Measurements from ENCODE around the gene SPG11.

SPG11 gene

DNA sequence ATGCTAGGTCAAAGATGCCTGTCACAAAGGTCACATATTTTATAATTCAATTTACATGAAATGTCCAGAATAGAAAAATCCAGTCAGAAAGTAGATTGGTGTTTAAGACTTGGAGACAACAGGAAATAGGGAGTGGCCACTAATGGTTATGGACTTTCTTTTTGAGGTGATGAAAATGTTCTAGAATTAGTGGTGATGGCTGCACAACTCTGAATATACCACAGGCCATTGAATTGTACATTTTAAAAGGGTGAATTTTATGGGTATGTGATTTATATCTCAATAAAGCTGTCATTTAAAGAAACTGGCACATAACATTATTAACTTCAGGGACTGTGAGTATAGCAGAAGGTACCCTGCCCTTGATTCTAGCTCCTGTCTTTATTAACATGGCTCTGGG, 15.8 kb downstream of the SPG11 start:
- Histone ChIP-seq H3F3A (ENCODE audit: insufficient read depth) (no peaks in the 10 kb centered on the region; the same call in 1 of the 2 replicates), H3K27ac (ENCODE audit: low read depth, low read length) (no peak overlapping the region), H3K27me3 (ENCODE audit: low read length) (no peaks in the 10 kb centered on the region), H3K79me2 (ENCODE audit: insufficient read depth, low read length) (peaks cover 4% of the 10 kb centered on the region; the same call in 1 of the 2 replicates), H4K20me1 (ENCODE audit: low read depth, low read length) (no peaks in the 10 kb centered on the region), H2AFZ (ENCODE audit: low read depth, low read length, severe bottlenecking) (no peak overlapping the region), H3K9me3 (ENCODE audit: insufficient read depth, low read length) (no peaks in the 10 kb centered on the region), H3K4me3 (ENCODE audit: insufficient read depth, low read length, poor library complexity, severe bottlenecking) (no peak overlapping the region), H3K9ac (ENCODE audit: low read length) (no peak overlapping the region), H3K4me2 (ENCODE audit: low read depth, low read length, poor library complexity, severe bottlenecking) (no peak overlapping the region), H3K36me3 (ENCODE audit: low read length) (peaks cover 37% of the 10 kb centered on the region), H3K9me2 (replicated peaks; ENCODE audit: insufficient read depth, low read length) (no peaks in the 10 kb centered on the region)
- TF ChIP-seq, protein P1, sequence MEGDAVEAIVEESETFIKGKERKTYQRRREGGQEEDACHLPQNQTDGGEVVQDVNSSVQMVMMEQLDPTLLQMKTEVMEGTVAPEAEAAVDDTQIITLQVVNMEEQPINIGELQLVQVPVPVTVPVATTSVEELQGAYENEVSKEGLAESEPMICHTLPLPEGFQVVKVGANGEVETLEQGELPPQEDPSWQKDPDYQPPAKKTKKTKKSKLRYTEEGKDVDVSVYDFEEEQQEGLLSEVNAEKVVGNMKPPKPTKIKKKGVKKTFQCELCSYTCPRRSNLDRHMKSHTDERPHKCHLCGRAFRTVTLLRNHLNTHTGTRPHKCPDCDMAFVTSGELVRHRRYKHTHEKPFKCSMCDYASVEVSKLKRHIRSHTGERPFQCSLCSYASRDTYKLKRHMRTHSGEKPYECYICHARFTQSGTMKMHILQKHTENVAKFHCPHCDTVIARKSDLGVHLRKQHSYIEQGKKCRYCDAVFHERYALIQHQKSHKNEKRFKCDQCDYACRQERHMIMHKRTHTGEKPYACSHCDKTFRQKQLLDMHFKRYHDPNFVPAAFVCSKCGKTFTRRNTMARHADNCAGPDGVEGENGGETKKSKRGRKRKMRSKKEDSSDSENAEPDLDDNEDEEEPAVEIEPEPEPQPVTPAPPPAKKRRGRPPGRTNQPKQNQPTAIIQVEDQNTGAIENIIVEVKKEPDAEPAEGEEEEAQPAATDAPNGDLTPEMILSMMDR (IDR thresholded peaks at IDR 0.05; ENCODE audit: insufficient read depth, low read length, poor library complexity, severe bottlenecking): no peak
- TF ChIP-seq EZH2phosphoT487 (conservative IDR thresholded peaks at IDR 0.05; ENCODE audit: low read length): no peak

GRCh38 chr15:44647036-44647435, 16.4 kb downstream of the SPG11 start:
- no peak overlapping the region for H3K27ac ChIP-seq (ENCODE audit: low read depth, low read length)
- H3K27me3 ChIP-seq (ENCODE audit: low read length): no peaks in the 10 kb centered on the region
- no peak overlapping the region for H2AFZ ChIP-seq (ENCODE audit: low read depth, low read length, severe bottlenecking)
- H3K79me2 ChIP-seq (ENCODE audit: insufficient read depth, low read length): peaks cover 4% of the 10 kb centered on the region; the same call in 1 of the 2 replicates
- H3K9ac ChIP-seq (ENCODE audit: low read length): no peak overlapping the region
- TF ChIP-seq, protein P1 (IDR thresholded peaks at IDR 0.05; ENCODE audit: insufficient read depth, low read length, poor library complexity, severe bottlenecking): no peak
- no peak for TF ChIP-seq EZH2phosphoT487 (conservative IDR thresholded peaks at IDR 0.05; ENCODE audit: low read length)
- no peaks in the 10 kb centered on the region for H4K20me1 ChIP-seq (ENCODE audit: low read depth, low read length)
- no peaks in the 10 kb centered on the region for H3K9me3 ChIP-seq (ENCODE audit: insufficient read depth, low read length)
- H3K36me3 ChIP-seq (ENCODE audit: low read length): peaks cover 37% of the 10 kb centered on the region
- H3K9me2 ChIP-seq (replicated peaks; ENCODE audit: insufficient read depth, low read length): no peaks in the 10 kb centered on the region
- H3F3A ChIP-seq (ENCODE audit: insufficient read depth): no peaks in the 10 kb centered on the region; the same call in 1 of the 2 replicates
- H3K4me2 ChIP-seq (ENCODE audit: low read depth, low read length, poor library complexity, severe bottlenecking): no peak overlapping the region
- H3K4me3 ChIP-seq (ENCODE audit: insufficient read depth, low read length, poor library complexity, severe bottlenecking): no peak overlapping the region

DNA sequence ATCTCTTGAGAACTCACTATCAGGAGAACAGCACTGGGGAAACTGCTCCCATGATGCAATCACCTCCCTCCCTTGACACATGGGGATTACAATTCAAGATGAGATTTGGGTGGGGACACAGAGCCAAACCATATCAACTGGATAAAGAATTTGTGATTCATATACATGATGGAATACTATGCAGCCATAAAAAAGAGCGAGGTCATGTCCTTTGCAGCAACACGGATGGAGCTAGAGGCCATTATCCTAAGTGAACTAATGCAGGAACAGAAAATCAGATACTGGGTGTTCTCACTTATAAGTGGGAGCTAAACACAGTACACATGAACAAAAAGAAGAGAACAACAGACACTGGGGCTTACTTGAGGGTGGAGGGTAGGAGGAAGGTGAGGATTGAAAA, 17.0 kb downstream of the SPG11 start:
- no peaks in the 10 kb centered on the region for H4K20me1 ChIP-seq (ENCODE audit: low read depth, low read length)
- H3K4me3 ChIP-seq (ENCODE audit: insufficient read depth, low read length, poor library complexity, severe bottlenecking): no peak overlapping the region
- H3K9me2 ChIP-seq (replicated peaks; ENCODE audit: insufficient read depth, low read length): no peaks in the 10 kb centered on the region
- H3K9ac ChIP-seq (ENCODE audit: low read length): no peak overlapping the region
- H3K4me2 ChIP-seq (ENCODE audit: low read depth, low read length, poor library complexity, severe bottlenecking): no peak overlapping the region
- no peaks in the 10 kb centered on the region; the same call in 1 of the 2 replicates for H3F3A ChIP-seq (ENCODE audit: insufficient read depth)
- H2AFZ ChIP-seq (ENCODE audit: low read depth, low read length, severe bottlenecking): no peak overlapping the region
- no peaks in the 10 kb centered on the region for H3K27me3 ChIP-seq (ENCODE audit: low read length)
- peaks cover 32% of the 10 kb centered on the region for H3K36me3 ChIP-seq (ENCODE audit: low read length)
- no peak for TF ChIP-seq EZH2phosphoT487 (conservative IDR thresholded peaks at IDR 0.05; ENCODE audit: low read length)
- TF ChIP-seq, protein P1 (IDR thresholded peaks at IDR 0.05; ENCODE audit: insufficient read depth, low read length, poor library complexity, severe bottlenecking): no peak
- H3K9me3 ChIP-seq (ENCODE audit: insufficient read depth, low read length): no peaks in the 10 kb centered on the region
- H3K79me2 ChIP-seq (ENCODE audit: insufficient read depth, low read length): peaks cover 4% of the 10 kb centered on the region; the same call in 1 of the 2 replicates
- no peak overlapping the region for H3K27ac ChIP-seq (ENCODE audit: low read depth, low read length)
